Measurements from ENCODE around the gene CD99. TPM values are rescaled to one million over a fixed set of nuclear protein-coding genes. Genes with fewer than 3 reads are reported as not detected.

CD99 gene
- total and polyA plus RNA-seq, 2 experiments from 2014 or later, result 28.5 to 43.1 TPM

DNA sequence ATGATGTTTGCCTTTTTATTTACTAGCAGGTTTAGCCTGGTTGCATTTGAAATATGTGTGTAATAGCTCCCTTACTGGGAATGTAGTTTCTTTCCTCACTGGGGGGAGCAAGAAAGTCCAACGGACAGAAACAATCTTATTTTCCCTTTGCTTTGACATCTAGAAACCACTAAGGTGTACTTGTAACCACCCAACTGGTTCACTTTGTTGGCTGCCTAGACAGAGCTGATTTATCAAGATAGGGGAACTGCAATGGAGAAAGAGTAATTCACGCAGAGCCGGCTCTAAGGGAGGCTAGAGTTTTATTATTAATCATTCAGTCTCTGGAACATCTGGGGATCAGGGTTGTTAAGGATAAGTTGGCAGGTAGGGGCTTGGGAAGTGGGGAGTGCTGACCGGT, 91.1 kb downstream of the CD99 start:
- peaks cover 43% of the 10 kb centered on the region for H3K4me1 ChIP-seq (ENCODE audit: insufficient read depth)
- peak overlapping the region; percentile 39 for H2AFZ ChIP-seq
- Mint-ChIP-seq H3K27me3 (ENCODE audit: insufficient read depth, low read depth, poor library complexity) (peaks cover 1% of the 10 kb centered on the region), H3K4me3 (no peak overlapping the region), H3K36me3 (ENCODE audit: low read depth) (no peaks in the 10 kb centered on the region), H3K9me3 (no peaks in the 10 kb centered on the region; the same call in 1 of the 3 replicates), H3K4me1 (peaks cover 44% of the 10 kb centered on the region), H3K27ac (no peak overlapping the region)
- H3K4me3 ChIP-seq, result no peak overlapping the region
- ATAC-seq (no peak), DNase-seq (ENCODE audit: low spot score) (no peak)
- H3K27ac ChIP-seq (ENCODE audit: low read depth), result peak overlapping the region; percentile 98; the same call in 1 of the 2 replicates
- H4K20me1 ChIP-seq (replicated peaks; ENCODE audit: insufficient read depth), result no peaks in the 10 kb centered on the region
- peak overlapping the region; percentile 59 for H3K4me2 ChIP-seq
- H3K27me3 ChIP-seq (ENCODE audit: insufficient read depth), result no peaks in the 10 kb centered on the region
- H3K79me2 ChIP-seq (replicated peaks; ENCODE audit: insufficient read depth), result no peaks in the 10 kb centered on the region
- no peak for TF ChIP-seq NANOG (IDR thresholded peaks at IDR 0.05; ENCODE audit: borderline replicate concordance)
- TF ChIP-seq POLR2AphosphoS5 (IDR thresholded peaks at IDR 0.05; ENCODE audit: low read depth), result no peak
- H3F3A ChIP-seq (replicated peaks; ENCODE audit: low read depth), result peaks cover 10% of the 10 kb centered on the region; the same call in 1 of the 2 replicates
- H3K36me3 ChIP-seq (ENCODE audit: insufficient read depth), result no peaks in the 10 kb centered on the region
- no peaks in the 10 kb centered on the region for H3K9me2 ChIP-seq (ENCODE audit: insufficient read depth)

- H3K4me1 ChIP-seq (ENCODE audit: insufficient read depth), result peaks cover 37% of the 10 kb centered on the region
- H3K79me2 ChIP-seq (replicated peaks; ENCODE audit: insufficient read depth), result no peaks in the 10 kb centered on the region
- no peak overlapping the region for H3K4me3 ChIP-seq
- H3F3A ChIP-seq (replicated peaks; ENCODE audit: low read depth), result peaks cover 10% of the 10 kb centered on the region; the same call in 1 of the 2 replicates
- no peak overlapping the region; the same call in 2 of the 3 replicates for H3K4me3 Mint-ChIP-seq
- DNase-seq (ENCODE audit: low spot score), result no peak
- H3K27me3 ChIP-seq (ENCODE audit: insufficient read depth), result no peaks in the 10 kb centered on the region
- no peak for TF ChIP-seq ETS1 (IDR thresholded peaks at IDR 0.05)
- no peaks in the 10 kb centered on the region; the same call in 1 of the 3 replicates for H3K9me3 Mint-ChIP-seq
- H3K4me2 ChIP-seq, result no peak overlapping the region
- H2AFZ ChIP-seq, result no peak overlapping the region
- peaks cover 1% of the 10 kb centered on the region for H3K27me3 Mint-ChIP-seq (ENCODE audit: insufficient read depth, low read depth, poor library complexity)
- no peak for ATAC-seq
- H3K4me1 Mint-ChIP-seq, result peaks cover 43% of the 10 kb centered on the region
- no peaks in the 10 kb centered on the region for H4K20me1 ChIP-seq (replicated peaks; ENCODE audit: insufficient read depth)
- H3K36me3 ChIP-seq (ENCODE audit: insufficient read depth), result no peaks in the 10 kb centered on the region
- no peak overlapping the region for H3K27ac ChIP-seq (ENCODE audit: low read depth)
- H3K9me2 ChIP-seq (ENCODE audit: insufficient read depth), result no peaks in the 10 kb centered on the region
- H3K27ac Mint-ChIP-seq, result no peak overlapping the region
- H3K36me3 Mint-ChIP-seq (ENCODE audit: low read depth), result no peaks in the 10 kb centered on the region
Observed at GRCh38 chrX:2782778-2783177, 91.7 kb downstream of the CD99 start.

DNA sequence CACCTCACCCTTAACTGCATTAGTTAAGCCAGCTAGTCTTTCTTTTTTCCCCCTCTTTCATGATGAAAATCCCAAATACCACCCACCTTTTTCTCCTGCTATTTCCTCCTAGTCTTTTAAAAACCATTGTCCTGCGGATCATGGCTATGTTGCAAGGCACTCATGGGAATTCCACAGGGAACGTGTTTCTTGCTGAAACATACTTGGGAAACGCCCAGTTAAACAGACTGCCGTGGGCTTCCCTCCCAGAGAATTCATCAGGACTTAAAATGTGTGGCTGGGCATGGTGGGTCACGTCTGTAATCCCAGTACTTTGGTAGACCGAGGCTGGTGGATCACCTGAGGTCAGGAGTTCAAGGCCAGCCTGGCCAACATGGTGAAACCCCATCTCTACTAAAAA, 92.9 kb downstream of the CD99 start:
- Histone ChIP-seq H3K4me3 (no peak overlapping the region), H3K4me1 (ENCODE audit: insufficient read depth) (peaks cover 32% of the 10 kb centered on the region), H3K27ac (ENCODE audit: low read depth) (no peak overlapping the region), H3K36me3 (ENCODE audit: insufficient read depth) (no peaks in the 10 kb centered on the region), H3F3A (replicated peaks; ENCODE audit: low read depth) (peaks cover 5% of the 10 kb centered on the region; the same call in 1 of the 2 replicates), H3K9me2 (ENCODE audit: insufficient read depth) (no peaks in the 10 kb centered on the region), H3K27me3 (ENCODE audit: insufficient read depth) (no peaks in the 10 kb centered on the region), H4K20me1 (replicated peaks; ENCODE audit: insufficient read depth) (no peaks in the 10 kb centered on the region), H2AFZ (no peak overlapping the region), H3K79me2 (replicated peaks; ENCODE audit: insufficient read depth) (no peaks in the 10 kb centered on the region), H3K4me2 (no peak overlapping the region)
- Mint-ChIP-seq H3K4me1 (peaks cover 43% of the 10 kb centered on the region), H3K4me3 (no peak overlapping the region), H3K9me3 (no peaks in the 10 kb centered on the region; the same call in 1 of the 3 replicates), H3K27ac (no peak overlapping the region), H3K36me3 (ENCODE audit: low read depth) (no peaks in the 10 kb centered on the region), H3K27me3 (ENCODE audit: insufficient read depth, low read depth, poor library complexity) (peaks cover 2% of the 10 kb centered on the region)
- TF ChIP-seq STAT1 (IDR thresholded peaks at IDR 0.05; ENCODE audit: unreplicated experiment) (no peak), ZNF331 (CRISPR knock-in tag; IDR thresholded peaks at IDR 0.05; ENCODE audit: low read depth) (no peak), POLR2AphosphoS5 (IDR thresholded peaks at IDR 0.05; ENCODE audit: low read depth) (no peak), CREB1 (CRISPR knock-in tag; IDR thresholded peaks at IDR 0.05; ENCODE audit: low read depth) (no peak), REST (IDR thresholded peaks at IDR 0.05; ENCODE audit: unreplicated experiment) (no peak), NANOG (IDR thresholded peaks at IDR 0.05; ENCODE audit: borderline replicate concordance) (no peak)
- DNase-seq (ENCODE audit: low spot score), result no peak
- no peak for ATAC-seq
